Transverse colon (tissue), 4 donors: Measurements from ENCODE around the gene CCDC33. TPM values are rescaled to one million over a fixed set of nuclear protein-coding genes. Genes with fewer than 3 reads are reported as not detected.

Experiments
- DNase-seq: peaks from one replicate; pipeline ENCODE4 v3.0.0-alpha.2; 2019
- H3K27ac ChIP-seq, 4 donors: fragments of 200-600 bp; sonication (generic); 2 replicates each; pipeline ENCODE4 v1.5.1; 2016 to 2018; ENCODE audit warnings: inconsistent platforms in 4 of 4
- H3K27me3 ChIP-seq: fragments of 200-600 bp; sonication (generic); 2 replicates; pipeline ENCODE4 v1.5.1; 2017; ENCODE audit warnings: inconsistent platforms
- H3K36me3 ChIP-seq, 4 donors: fragments of 200-600 bp; sonication (generic); 2 replicates each; pipeline ENCODE4 v1.5.1; 2017 to 2019; ENCODE audit warnings: inconsistent platforms in 4 of 4
- H3K4me1 ChIP-seq, 4 donors: fragments of 200-600 bp; sonication (generic); 2 replicates each; pipeline ENCODE4 v1.5.1; 2017 to 2020; ENCODE audit warnings: inconsistent platforms in 4 of 4
- H3K4me3 ChIP-seq, 4 donors: fragments of 200-600 bp; sonication (generic); 1 replicate in 1 of 4; 2 replicates in 3 of 4; pipeline versions ENCODE4 v1.5.1 to v1.6.1; 2017 to 2019; ENCODE audit warnings: inconsistent platforms in 4 of 4
- H3K9me3 ChIP-seq, 2 donors: fragments of 200-600 bp; sonication (generic); 2 replicates each; pipeline ENCODE4 v1.5.1; 2017 to 2019; ENCODE audit warnings: inconsistent platforms in 2 of 2
- CTCF ChIP-seq, 5 experiments: fragments of 200-600 bp in 3 of 5; fragments of 450-650 bp in 2 of 5; sonication (generic) in 3 of 5; IDR thresholded peaks; 1 replicate in 2 of 5; 2 replicates in 3 of 5; pipeline ENCODE4 v1.5.1; 2016 to 2017; ENCODE audit warnings: antibody characterized with exemption in 5 of 5, inconsistent platforms in 3 of 5, mild to moderate bottlenecking in 2 of 5, moderate library complexity in 1 of 5
- EP300 ChIP-seq: sonication (generic); formaldehyde crosslinking; IDR thresholded peaks from one replicate; pipeline ENCODE4 v1.6.1; 2017; ENCODE audit warnings: antibody characterized with exemption, low read depth
- POLR2A ChIP-seq: fragments of 450-650 bp; IDR thresholded peaks from one replicate; pipeline ENCODE4 v1.6.1; 2016; ENCODE audit warnings: antibody characterized with exemption, mild to moderate bottlenecking, moderate library complexity
- POLR2AphosphoS5 ChIP-seq, 3 donors: sonication (generic); formaldehyde crosslinking; IDR thresholded peaks; one replicate each; pipeline ENCODE4 v1.6.1; 2016; ENCODE audit warnings: antibody characterized with exemption in 3 of 3
- WGBS, 2 donors: methylation state at CpG; one replicate each; pipeline ENCODE4 v1.1.5; 2018; ENCODE audit warnings: low coverage in 1 of 2; 5-methylcytosine and 5-hydroxymethylcytosine counted together
- in situ Hi-C, 4 donors: fragments of 200-750 bp; cut with MboI; loops; one replicate each; pipeline versions ENCODE4 v1.15.0 to v1.15.1; 2017; ENCODE audit warnings: low sequenced_read_pairs in 3 of 4, low pct_ligation_motif_present in 1 of 4, low pct_unique_long_range_greater_than_20kb in 1 of 4
- intact Hi-C: fragments of 100-400 bp; cut with DNase I; formaldehyde crosslinking; loops from one replicate; pipeline ENCODE4 v1.15.1; 2023; ENCODE audit warnings: low total_unique reads
- total RNA-seq, 4 donors: library from RNA; depleted of rRNA; stranded (reverse); fragments of >200 nt; gene quantifications; one replicate each; pipeline ENCODE4 v1.1.0, GENCODE V29; 2016

Gene CCDC33
- total RNA-seq, 4 donors from 2014 or later: 0.16 TPM; not detected in 3

DNA sequence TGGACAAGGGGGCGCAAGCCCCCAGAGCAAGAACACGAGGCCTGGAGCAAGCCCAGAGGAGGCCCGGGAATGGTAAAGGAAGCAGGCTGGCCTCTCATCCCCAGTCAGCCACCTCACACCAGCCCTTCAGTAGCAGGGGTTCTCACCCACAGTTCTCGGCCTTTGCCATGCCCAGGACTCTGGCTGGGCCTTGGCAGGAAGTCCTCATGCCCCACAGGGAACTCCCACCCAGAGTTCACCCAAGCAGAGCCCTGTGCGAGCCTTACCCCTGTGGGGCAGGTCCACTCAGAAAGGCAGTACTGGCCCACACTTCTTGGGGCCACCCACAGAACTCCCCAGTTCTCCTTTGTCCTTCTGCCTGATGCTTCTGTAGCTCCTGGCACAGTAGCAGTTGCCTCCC is 101.0 kb downstream of the CCDC33 start:
- WGBS, 2 donors: 77% methylated on average over 5 of the region's 5 CpGs; no CpG with 5 or more reads in 1 of the 2 donors
- intact Hi-C loops: no loop called here
- H3K27me3 ChIP-seq: no peaks in the 10 kb centered on the region
- DNase-seq: no peak
- no peaks in the 10 kb centered on the region for H3K9me3 ChIP-seq
- H3K36me3 ChIP-seq: no peaks in the 10 kb centered on the region
- no peak overlapping the region for H3K4me3 ChIP-seq
- in situ Hi-C loops: no loop called here
- H3K4me1 ChIP-seq: no peaks in the 10 kb centered on the region
- no peak overlapping the region for H3K27ac ChIP-seq
- TF ChIP-seq CTCF (IDR thresholded peaks at IDR 0.05) (no peak), POLR2AphosphoS5 (IDR thresholded peaks at IDR 0.05) (no peak), EP300 (no peak), POLR2A (no peak)

DNA sequence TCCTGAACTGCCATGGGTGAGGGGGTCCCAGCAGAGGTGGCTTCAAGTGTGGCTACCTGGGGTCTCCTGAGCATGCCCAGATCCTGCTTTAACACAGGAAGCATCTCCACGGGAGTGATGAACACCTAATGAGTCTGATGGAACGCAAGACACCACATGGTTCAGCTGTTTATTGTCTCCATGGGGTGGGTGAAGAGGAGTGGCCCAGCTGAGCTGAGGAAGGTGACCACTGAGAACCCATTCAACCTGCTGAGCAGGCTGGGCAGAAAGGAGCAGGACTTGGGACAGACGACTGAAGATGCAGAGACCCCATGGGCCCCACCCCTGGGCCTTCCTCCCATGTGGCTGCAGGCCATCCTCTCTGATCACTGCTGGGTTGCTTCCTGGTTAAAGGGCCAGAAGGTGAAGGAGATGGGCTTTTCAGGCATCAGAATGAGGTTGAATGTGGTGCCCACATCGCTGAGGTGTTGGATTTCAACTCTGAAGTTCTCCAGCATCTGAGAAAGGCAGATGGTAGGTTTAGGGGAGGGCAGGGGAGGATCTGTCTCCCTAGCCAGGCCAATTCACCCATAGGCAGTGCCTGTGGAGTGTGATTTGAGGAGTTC is 101.6 kb downstream of the CCDC33 start:
- TF ChIP-seq POLR2AphosphoS5 (IDR thresholded peaks at IDR 0.05) (no peak), CTCF (IDR thresholded peaks at IDR 0.05) (no peak), EP300 (no peak), POLR2A (no peak)
- H3K9me3 ChIP-seq: no peaks in the 10 kb centered on the region
- H3K27me3 ChIP-seq: no peaks in the 10 kb centered on the region
- WGBS, 2 donors: 62% methylated on average over 4 of the region's 4 CpGs; no CpG with 5 or more reads in 1 of the 2 donors
- no peak overlapping the region for H3K4me3 ChIP-seq
- in situ Hi-C loops: no loop called here
- no peak for DNase-seq
- H3K27ac ChIP-seq: no peak overlapping the region
- no peaks in the 10 kb centered on the region for H3K4me1 ChIP-seq
- no peaks in the 10 kb centered on the region for H3K36me3 ChIP-seq
- intact Hi-C loops: no loop called here

DNA sequence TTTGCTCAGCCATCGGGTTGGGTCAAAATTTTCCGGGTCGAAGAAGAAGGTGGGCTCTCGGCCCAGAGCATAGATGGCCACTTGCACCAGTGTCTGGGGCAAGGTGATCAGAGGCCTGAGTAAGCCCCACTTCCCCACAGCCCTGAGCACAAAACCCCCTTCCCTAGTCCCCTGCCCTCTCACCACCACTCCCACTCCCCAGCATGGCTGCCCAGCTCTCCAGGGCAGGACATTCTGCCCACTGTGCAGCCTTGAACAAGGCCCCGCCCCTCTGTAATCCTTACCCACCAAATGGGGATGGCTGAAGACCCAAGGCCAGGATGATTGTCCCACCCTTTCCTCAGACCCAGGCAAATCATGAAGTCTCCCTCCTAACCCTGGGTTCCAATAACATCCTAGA is 102.5 kb downstream of the CCDC33 start:
- DNase-seq: no peak
- Histone ChIP-seq H3K4me3 (no peak overlapping the region), H3K36me3 (no peaks in the 10 kb centered on the region), H3K4me1 (no peaks in the 10 kb centered on the region), H3K27ac (no peak overlapping the region), H3K27me3 (no peaks in the 10 kb centered on the region), H3K9me3 (no peaks in the 10 kb centered on the region)
- in situ Hi-C loops: no loop called here
- intact Hi-C loops: no loop called here
- WGBS, 2 donors: 100% methylated on average over 5 of the region's 5 CpGs; no CpG with 5 or more reads in 1 of the 2 donors
- TF ChIP-seq POLR2A (no peak), CTCF (IDR thresholded peaks at IDR 0.05) (no peak), EP300 (no peak), POLR2AphosphoS5 (IDR thresholded peaks at IDR 0.05) (no peak)

DNA sequence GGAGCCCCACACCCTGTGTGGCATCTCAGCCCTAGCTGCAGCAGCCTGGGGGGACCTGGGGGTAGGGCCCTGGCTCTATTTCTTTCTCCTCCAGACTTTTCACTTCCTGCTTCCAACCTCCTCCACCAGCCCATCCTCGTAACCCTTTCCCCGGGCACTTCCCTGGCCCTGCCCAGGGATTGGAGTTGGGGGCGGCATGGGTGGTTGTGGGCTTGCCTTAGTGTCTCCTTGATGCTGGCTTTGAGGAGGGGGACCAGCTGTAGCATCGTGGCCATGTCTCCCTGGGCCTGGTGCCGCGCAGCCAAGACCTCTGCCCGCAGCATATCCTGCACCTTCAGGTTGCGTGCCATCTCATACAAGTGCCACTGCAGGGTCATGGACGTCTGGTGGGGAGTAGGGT is 103.2 kb downstream of the CCDC33 start:
- 93 to 100% methylated on average over 1 to 9 of the region's 9 CpGs for whole genome bisulfite sequencing, 2 donors

More for the DNA sequence above, 103.2 kb downstream of the CCDC33 start:
- no peak for DNase-seq
- no peaks in the 10 kb centered on the region for H3K27me3 ChIP-seq
- H3K9me3 ChIP-seq: no peaks in the 10 kb centered on the region
- H3K36me3 ChIP-seq: no peaks in the 10 kb centered on the region
- no peaks in the 10 kb centered on the region for H3K4me1 ChIP-seq
- no peak overlapping the region for H3K4me3 ChIP-seq
- in situ Hi-C loops: no loop called here
- intact Hi-C loops: no loop called here
- no peak for TF ChIP-seq POLR2A
- TF ChIP-seq POLR2AphosphoS5 (IDR thresholded peaks at IDR 0.05): no peak
- no peak for TF ChIP-seq CTCF (IDR thresholded peaks at IDR 0.05)
- TF ChIP-seq EP300: no peak
- no peak overlapping the region for H3K27ac ChIP-seq
